Hepatocyte (in vitro differentiated cells): Measurements from ENCODE around the gene NFKBIA. TPM values are rescaled to one million over a fixed set of nuclear protein-coding genes. Genes with fewer than 3 reads are reported as not detected.

Experiments
- DNase-seq: peaks from one replicate; pipeline ENCODE4 v3.0.0-alpha.2; 2016; ENCODE audit warnings: low spot score
- H2AFZ ChIP-seq: fragments of 200-600 bp; sonication (generic); 2 replicates; pipeline ENCODE4 v1.6.0; 2016; ENCODE audit warnings: antibody characterized with exemption, mild to moderate bottlenecking
- H3K27ac ChIP-seq: fragments of 200-600 bp; sonication (generic); 2 replicates; pipeline ENCODE4 v1.5.1; 2016; ENCODE audit warnings: mild to moderate bottlenecking
- H3K27me3 ChIP-seq: fragments of 200-600 bp; sonication (generic); 2 replicates; pipeline ENCODE4 v1.6.1; 2016
- H3K36me3 ChIP-seq: fragments of 200-600 bp; sonication (generic); replicated peaks from 2 replicates; pipeline ENCODE4 v1.5.1; 2016; ENCODE audit warnings: low read depth; ENCODE audit not compliant: insufficient read depth
- H3K4me1 ChIP-seq: fragments of 200-600 bp; sonication (generic); 2 replicates; pipeline ENCODE4 v1.5.1; 2016; ENCODE audit warnings: mild to moderate bottlenecking, moderate library complexity; ENCODE audit not compliant: insufficient read depth
- H3K4me2 ChIP-seq: fragments of 200-600 bp; sonication (generic); 2 replicates; pipeline ENCODE4 v1.6.0; 2016
- H3K4me3 ChIP-seq: fragments of 200-600 bp; sonication (generic); 2 replicates; pipeline ENCODE4 v1.5.1; 2016; ENCODE audit warnings: mild to moderate bottlenecking
- H3K79me2 ChIP-seq: fragments of 200-600 bp; sonication (generic); 2 replicates; pipeline ENCODE4 v1.6.0; 2017; ENCODE audit warnings: mild to moderate bottlenecking
- H3K9me2 ChIP-seq: fragments of 200-600 bp; sonication (generic); replicated peaks from 2 replicates; pipeline ENCODE4 v1.6.0; 2017; ENCODE audit warnings: mild to moderate bottlenecking; ENCODE audit not compliant: insufficient read depth
- H3K9me3 ChIP-seq: fragments of 200-600 bp; sonication (generic); 2 replicates; pipeline ENCODE4 v1.5.1; 2016; ENCODE audit warnings: low read depth, mild to moderate bottlenecking
- H4K20me1 ChIP-seq: fragments of 200-600 bp; sonication (generic); 2 replicates; pipeline ENCODE4 v1.6.0; 2016; ENCODE audit warnings: mild to moderate bottlenecking; ENCODE audit not compliant: insufficient read depth, poor library complexity, severe bottlenecking
- EZH2 ChIP-seq: fragments of 200-600 bp; sonication (generic); IDR thresholded peaks from 2 replicates; pipeline ENCODE4 v1.6.1; 2016; ENCODE audit warnings: antibody characterized with exemption, mild to moderate bottlenecking, borderline replicate concordance
- EZH2phosphoT487 ChIP-seq: fragments of 200-600 bp; sonication (generic); IDR thresholded peaks from one replicate; pipeline ENCODE4 v1.6.1; 2018; ENCODE audit warnings: antibody characterized with exemption, mild to moderate bottlenecking, low read depth, moderate library complexity; ENCODE audit not compliant: unreplicated experiment, severe bottlenecking
- WGBS: methylation state at CpG from one replicate; pipeline ENCODE4 v1.1.6; 2016; ENCODE audit warnings: low lambda C conversion rate; ENCODE audit errors: missing lambda C conversion rate; 5-methylcytosine and 5-hydroxymethylcytosine counted together
- polyA plus RNA-seq: library from polyadenylated mRNA; unstranded; fragments of >200 nt; fragmentation: Nextera tagmentation; extraction: Ambion mirVana; gene quantifications from 2 replicates; pipeline ENCODE4 v1.2.1, GENCODE V29; 2016
- total RNA-seq: library from RNA; depleted of rRNA; stranded (reverse); fragments of >200 nt; gene quantifications from 2 replicates; pipeline ENCODE4 v1.2.3, GENCODE V29; 2014
- TF ChIP-seq, protein P1 (sequence below): fragments of 200-600 bp; sonication (generic); IDR thresholded peaks from 2 replicates; pipeline ENCODE4 v1.5.1; 2016; ENCODE audit warnings: antibody characterized with exemption, mild to moderate bottlenecking; ENCODE audit not compliant: poor library complexity

NFKBIA gene
- total and polyA plus RNA-seq, 2 experiments from 2014 or later, result 252 to 345 TPM

DNA sequence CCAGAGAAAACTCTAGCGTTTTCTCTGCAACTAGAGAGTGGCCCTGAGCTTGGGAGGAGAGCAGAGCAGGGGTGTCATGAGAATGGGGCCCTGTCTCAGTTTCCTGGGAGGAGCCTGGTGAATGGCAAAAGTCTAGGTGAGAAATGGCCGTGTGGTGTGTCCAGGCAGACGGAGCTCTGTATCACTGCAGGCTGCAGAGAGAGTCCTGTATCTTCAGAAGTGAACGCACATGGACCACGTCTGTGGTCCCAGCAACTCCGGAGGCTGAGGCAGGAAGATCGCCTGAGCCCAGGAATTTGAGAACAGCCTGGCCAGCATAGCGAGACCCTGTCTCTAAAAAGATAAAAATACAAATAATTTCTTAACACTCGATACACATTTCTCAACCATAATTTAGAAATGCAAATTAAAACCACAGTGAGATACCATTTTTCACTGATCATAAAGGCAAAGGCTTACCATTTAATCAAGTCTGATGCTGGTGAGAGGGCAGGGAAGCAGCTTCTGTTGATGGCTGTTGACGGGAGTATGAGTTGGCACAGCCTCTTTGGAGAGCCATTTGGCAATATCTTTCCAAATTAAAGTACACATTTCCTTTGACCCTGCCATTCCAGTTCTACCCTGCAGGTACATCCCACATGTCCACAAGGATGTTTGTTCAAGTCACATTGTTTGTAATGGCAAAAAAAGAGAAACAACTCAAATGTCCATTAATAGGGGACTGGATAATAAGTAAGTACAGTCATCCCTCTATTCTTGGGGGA is 51.0 kb downstream of the NFKBIA start:
- Histone ChIP-seq H3K4me1 (peaks cover 21% of the 10 kb centered on the region), H3K27me3 (no peaks in the 10 kb centered on the region), H3K27ac (no peak overlapping the region), H3K79me2 (no peaks in the 10 kb centered on the region), H3K9me2 (no peaks in the 10 kb centered on the region), H3K36me3 (no peaks in the 10 kb centered on the region), H3K4me2 (no peak overlapping the region), H3K4me3 (no peak overlapping the region), H2AFZ (peak overlapping the region; percentile 34), H4K20me1 (no peaks in the 10 kb centered on the region), H3K9me3 (no peaks in the 10 kb centered on the region)
- WGBS, result 61% methylated on average over 10 of the region's 10 CpGs
- no peak for DNase-seq
- no peak for TF ChIP-seq EZH2
- no peak for TF ChIP-seq EZH2phosphoT487
- TF ChIP-seq, protein P1, sequence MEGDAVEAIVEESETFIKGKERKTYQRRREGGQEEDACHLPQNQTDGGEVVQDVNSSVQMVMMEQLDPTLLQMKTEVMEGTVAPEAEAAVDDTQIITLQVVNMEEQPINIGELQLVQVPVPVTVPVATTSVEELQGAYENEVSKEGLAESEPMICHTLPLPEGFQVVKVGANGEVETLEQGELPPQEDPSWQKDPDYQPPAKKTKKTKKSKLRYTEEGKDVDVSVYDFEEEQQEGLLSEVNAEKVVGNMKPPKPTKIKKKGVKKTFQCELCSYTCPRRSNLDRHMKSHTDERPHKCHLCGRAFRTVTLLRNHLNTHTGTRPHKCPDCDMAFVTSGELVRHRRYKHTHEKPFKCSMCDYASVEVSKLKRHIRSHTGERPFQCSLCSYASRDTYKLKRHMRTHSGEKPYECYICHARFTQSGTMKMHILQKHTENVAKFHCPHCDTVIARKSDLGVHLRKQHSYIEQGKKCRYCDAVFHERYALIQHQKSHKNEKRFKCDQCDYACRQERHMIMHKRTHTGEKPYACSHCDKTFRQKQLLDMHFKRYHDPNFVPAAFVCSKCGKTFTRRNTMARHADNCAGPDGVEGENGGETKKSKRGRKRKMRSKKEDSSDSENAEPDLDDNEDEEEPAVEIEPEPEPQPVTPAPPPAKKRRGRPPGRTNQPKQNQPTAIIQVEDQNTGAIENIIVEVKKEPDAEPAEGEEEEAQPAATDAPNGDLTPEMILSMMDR, result no peak

DNA sequence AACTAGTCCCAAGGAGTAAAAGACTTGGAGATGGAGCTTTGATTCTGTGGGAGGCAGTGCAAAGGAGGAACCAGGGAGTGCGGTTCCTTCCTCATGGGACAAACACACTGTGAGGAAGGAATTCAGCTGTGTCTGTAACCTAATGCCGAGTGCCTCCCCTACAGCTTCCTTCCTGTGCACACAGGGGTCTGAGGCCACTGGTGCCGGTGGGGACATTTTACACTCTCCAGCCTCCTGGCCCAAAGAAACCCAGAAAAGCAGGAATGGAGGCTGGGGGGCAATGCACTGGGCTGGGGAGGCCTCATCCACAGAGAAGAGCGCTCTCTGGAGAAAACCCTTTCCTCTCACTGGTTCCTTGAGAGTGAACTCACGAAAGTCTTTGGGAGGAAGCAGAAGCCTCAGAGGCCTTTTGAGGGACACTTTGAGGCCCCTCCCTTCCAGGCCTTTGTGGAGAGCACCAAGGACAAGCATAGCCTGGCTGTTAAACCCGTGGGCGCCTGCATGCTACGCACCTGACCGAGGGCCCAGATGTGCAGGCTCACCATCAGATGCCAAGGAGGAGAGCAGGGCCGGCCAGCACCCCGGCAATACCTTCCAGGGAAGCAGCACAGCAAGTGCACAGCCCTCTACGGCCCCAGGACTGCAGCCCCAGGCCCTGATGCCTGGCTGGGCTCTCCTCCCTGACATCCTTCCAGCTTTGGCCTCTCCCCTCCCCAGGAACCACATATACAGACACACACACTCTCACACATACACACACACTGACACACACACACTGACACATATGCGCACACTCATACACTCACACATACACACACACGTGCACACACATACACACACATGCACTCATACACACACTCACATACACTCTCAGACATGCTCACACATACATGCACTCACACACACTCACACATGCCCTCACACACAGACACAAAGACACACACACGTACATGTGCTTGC is 52.0 kb downstream of the NFKBIA start:
- H3K4me3 ChIP-seq, result no peak overlapping the region
- H3K9me3 ChIP-seq, result no peaks in the 10 kb centered on the region
- H3K79me2 ChIP-seq, result no peaks in the 10 kb centered on the region
- no peak overlapping the region for H3K4me2 ChIP-seq
- H3K27me3 ChIP-seq, result no peaks in the 10 kb centered on the region
- H3K27ac ChIP-seq, result no peak overlapping the region
- no peaks in the 10 kb centered on the region for H4K20me1 ChIP-seq
- TF ChIP-seq EZH2 (no peak), EZH2phosphoT487 (no peak)
- TF ChIP-seq, protein P1, result no peak
- peaks cover 26% of the 10 kb centered on the region for H3K4me1 ChIP-seq
- H3K36me3 ChIP-seq, result no peaks in the 10 kb centered on the region
- H2AFZ ChIP-seq, result no peak overlapping the region
- 77% methylated on average over 14 of the region's 15 CpGs for WGBS
- DNase-seq, result no peak
- H3K9me2 ChIP-seq, result no peaks in the 10 kb centered on the region

- 78% methylated on average over 4 of the region's 4 CpGs for WGBS
- no peak overlapping the region for H3K4me3 ChIP-seq
- H3K27ac ChIP-seq, result no peak overlapping the region
- H3K4me1 ChIP-seq, result peaks cover 27% of the 10 kb centered on the region
- H2AFZ ChIP-seq, result no peak overlapping the region
- no peak overlapping the region for H3K4me2 ChIP-seq
- no peaks in the 10 kb centered on the region for H3K79me2 ChIP-seq
- H4K20me1 ChIP-seq, result no peaks in the 10 kb centered on the region
- no peaks in the 10 kb centered on the region for H3K36me3 ChIP-seq
- no peaks in the 10 kb centered on the region for H3K27me3 ChIP-seq
- no peaks in the 10 kb centered on the region for H3K9me3 ChIP-seq
- no peak for DNase-seq
- H3K9me2 ChIP-seq, result no peaks in the 10 kb centered on the region
- TF ChIP-seq EZH2 (no peak), EZH2phosphoT487 (no peak)
- TF ChIP-seq, protein P1, result no peak
These were observed 52.7 kb downstream of the NFKBIA start for GRCh38 chr14:35351897-35352273.

Other genes starting within 250 kb of the NFKBIA start
- gene PSMA6, start 112.4 kb downstream of the NFKBIA start, total RNA-seq, result 252 and 260 TPM in 2 replicates
- 216 and 228 TPM in 2 replicates for gene PSMA6, start 112.4 kb downstream of the NFKBIA start, polyA plus RNA-seq
- not detected in 2 replicates for gene INSM2, start 129.4 kb upstream of the NFKBIA start, total RNA-seq
- not detected in 2 replicates for gene INSM2, start 129.4 kb upstream of the NFKBIA start, polyA plus RNA-seq